ENCODE results near the gene CCDC40.

DNA sequence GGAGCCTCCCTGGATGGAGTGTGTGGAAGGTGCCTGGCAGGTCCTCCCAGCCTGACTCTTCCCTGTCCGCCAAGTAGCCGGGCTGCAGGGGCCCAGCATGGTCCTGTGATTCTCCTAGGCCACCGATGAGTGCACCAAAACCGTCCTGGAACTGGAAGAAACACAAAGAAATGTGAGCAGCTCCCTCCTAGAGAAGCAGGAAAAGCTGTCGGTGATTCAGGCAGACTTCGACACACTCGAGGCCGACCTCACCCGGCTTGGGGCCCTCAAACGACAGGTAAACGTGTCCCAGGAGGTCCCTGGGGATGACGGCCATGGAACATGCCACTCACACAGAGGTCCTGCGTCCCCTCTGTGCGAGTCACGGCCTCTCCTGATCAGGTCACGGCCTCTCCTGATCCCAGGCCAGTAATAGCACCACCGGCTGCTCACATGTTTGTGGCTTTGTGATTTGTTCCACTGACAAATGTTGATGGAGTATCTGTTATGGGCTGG lies 60.7 kb downstream of the CCDC40 start:
- TF ChIP-seq, protein P1, sequence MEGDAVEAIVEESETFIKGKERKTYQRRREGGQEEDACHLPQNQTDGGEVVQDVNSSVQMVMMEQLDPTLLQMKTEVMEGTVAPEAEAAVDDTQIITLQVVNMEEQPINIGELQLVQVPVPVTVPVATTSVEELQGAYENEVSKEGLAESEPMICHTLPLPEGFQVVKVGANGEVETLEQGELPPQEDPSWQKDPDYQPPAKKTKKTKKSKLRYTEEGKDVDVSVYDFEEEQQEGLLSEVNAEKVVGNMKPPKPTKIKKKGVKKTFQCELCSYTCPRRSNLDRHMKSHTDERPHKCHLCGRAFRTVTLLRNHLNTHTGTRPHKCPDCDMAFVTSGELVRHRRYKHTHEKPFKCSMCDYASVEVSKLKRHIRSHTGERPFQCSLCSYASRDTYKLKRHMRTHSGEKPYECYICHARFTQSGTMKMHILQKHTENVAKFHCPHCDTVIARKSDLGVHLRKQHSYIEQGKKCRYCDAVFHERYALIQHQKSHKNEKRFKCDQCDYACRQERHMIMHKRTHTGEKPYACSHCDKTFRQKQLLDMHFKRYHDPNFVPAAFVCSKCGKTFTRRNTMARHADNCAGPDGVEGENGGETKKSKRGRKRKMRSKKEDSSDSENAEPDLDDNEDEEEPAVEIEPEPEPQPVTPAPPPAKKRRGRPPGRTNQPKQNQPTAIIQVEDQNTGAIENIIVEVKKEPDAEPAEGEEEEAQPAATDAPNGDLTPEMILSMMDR (IDR thresholded peaks at IDR 0.05), result no peak
- TF ChIP-seq POLR2A (IDR thresholded peaks at IDR 0.05), result no peak

Measured in body of pancreas (tissue), 4 donors.